Effector memory CD8-positive, alpha-beta T cell (primary cell): ENCODE measurements around the gene GBGT1.
"Not testable (repeated sequence)": the region's sequence is repeated elsewhere in the genome, so short reads cannot be mapped to it uniquely, and the experiment has no call there.

Source experiments
- ATAC-seq: fragments of 150-1000 bp; cut with Tn5 transposase; replicated peaks from 2 replicates; pipeline ENCODE4 v1.10.0; 2021; ENCODE audit warnings: mild to moderate bottlenecking, moderate library complexity
- DNase-seq, 3 experiments: peaks; one replicate each; pipeline ENCODE4 v3.0.0; 2021
- H3K27ac Mint-ChIP-seq, 2 donors: one replicate each; pipeline ENCODE4 v1.8.0; 2022; ENCODE audit warnings: mild to moderate bottlenecking in 2 of 2, mixed read lengths in 2 of 2, moderate library complexity in 2 of 2
- H3K27me3 Mint-ChIP-seq, 2 donors: one replicate each; pipeline ENCODE4 v1.8.0; 2022; ENCODE audit warnings: mixed read lengths in 2 of 2
- H3K36me3 Mint-ChIP-seq: one replicate; pipeline ENCODE4 v1.8.0; 2022; ENCODE audit warnings: mild to moderate bottlenecking, moderate library complexity, mixed read lengths; ENCODE audit not compliant: insufficient read depth
- H3K4me1 Mint-ChIP-seq, 2 donors: one replicate each; pipeline ENCODE4 v1.8.0; 2022; ENCODE audit warnings: low read depth in 2 of 2, mixed read lengths in 2 of 2
- H3K4me3 Mint-ChIP-seq, 2 donors: one replicate each; pipeline ENCODE4 v1.8.0; 2022; ENCODE audit warnings: mild to moderate bottlenecking in 2 of 2, mixed read lengths in 2 of 2, moderate library complexity in 2 of 2
- H3K9me3 Mint-ChIP-seq, 2 donors: one replicate each; pipeline ENCODE4 v1.8.0; 2022; ENCODE audit warnings: mixed read lengths in 2 of 2
- total RNA-seq, 9 experiments: gene quantifications; one replicate each; lab custom pipeline; 2026; lab: John Stamatoyannopoulos, UW

Gene GBGT1
- 0 to 6.8 (median 0.96) reads per million in 9 experiments for total RNA-seq

- peak; percentile 58 for ATAC-seq
- Mint-ChIP-seq H3K27me3 (peaks cover 0 to 7% of the 10 kb centered on the region in 2 donors), H3K27ac (peak within 1 kb of the TSS in 1 of 2 donors; percentile 73), H3K9me3 (no peaks in the 10 kb centered on the region), H3K4me1 (peaks cover 0 to 7% of the 10 kb centered on the region in 2 donors), H3K4me3 (peak within 1 kb of the TSS; percentile 72 to 76), H3K36me3 (peaks cover 6% of the 10 kb centered on the region)
- DNase-seq: no peak
Observed at GRCh38 chr9:133163504-133164172, at the start of gene GBGT1. TSS of gene GBGT1 (minus strand) at chr9:133163914. CDS start at chr9:133162412, 1,502 bp downstream.

- no peak overlapping the region for H3K4me3 Mint-ChIP-seq
- H3K27ac Mint-ChIP-seq: no peak overlapping the region
- no peaks in the 10 kb centered on the region for H3K9me3 Mint-ChIP-seq
- peaks cover 2% of the 10 kb centered on the region for H3K36me3 Mint-ChIP-seq
- peaks cover 47 to 76% of the 10 kb centered on the region in 2 donors for H3K27me3 Mint-ChIP-seq
- DNase-seq (no peak), ATAC-seq (no peak)
- no peaks in the 10 kb centered on the region for H3K4me1 Mint-ChIP-seq
Observed at GRCh38 chr9:133210609-133211008, 46.9 kb upstream of the GBGT1 start.

GRCh38 chr9:133210202-133210532 is 46.5 kb upstream of the GBGT1 start:
- DNase-seq (no peak), ATAC-seq (no peak)
- no peak overlapping the region for H3K4me3 Mint-ChIP-seq
- no peaks in the 10 kb centered on the region for H3K4me1 Mint-ChIP-seq
- peaks cover 43 to 76% of the 10 kb centered on the region in 2 donors for H3K27me3 Mint-ChIP-seq
- H3K9me3 Mint-ChIP-seq: no peaks in the 10 kb centered on the region
- H3K27ac Mint-ChIP-seq: no peak overlapping the region
- H3K36me3 Mint-ChIP-seq: peaks cover 2% of the 10 kb centered on the region

- H3K4me3 Mint-ChIP-seq, H3K36me3 Mint-ChIP-seq, ATAC-seq, H3K9me3 Mint-ChIP-seq, H3K27ac Mint-ChIP-seq, H3K4me1 Mint-ChIP-seq, DNase-seq: not testable (repeated sequence)
- peaks cover 38 to 76% of the 10 kb centered on the region in 2 donors for H3K27me3 Mint-ChIP-seq
Observed at GRCh38 chr9:133209327-133210201, 45.9 kb upstream of the GBGT1 start.

- not testable (repeated sequence) for H3K27ac Mint-ChIP-seq, H3K4me3 Mint-ChIP-seq, H3K9me3 Mint-ChIP-seq, ATAC-seq, DNase-seq, H3K36me3 Mint-ChIP-seq, H3K4me1 Mint-ChIP-seq
- H3K27me3 Mint-ChIP-seq: peaks cover 31 to 76% of the 10 kb centered on the region in 2 donors
Observed at GRCh38 chr9:133208880-133209300, 45.2 kb upstream of the GBGT1 start, which contains the start of gene OBP2B. TSS of gene OBP2B (minus strand) at chr9:133209250. CDS start at chr9:133209199, 51 bp downstream.

- peaks cover 28 to 80% of the 10 kb centered on the region in 2 donors for H3K27me3 Mint-ChIP-seq
- H3K4me1 Mint-ChIP-seq, H3K9me3 Mint-ChIP-seq, H3K36me3 Mint-ChIP-seq, H3K4me3 Mint-ChIP-seq, DNase-seq, H3K27ac Mint-ChIP-seq, ATAC-seq: not testable (repeated sequence)
Observed at GRCh38 chr9:133208171-133208879, 44.6 kb upstream of the GBGT1 start.

GRCh38 chr9:133207540-133208170 is 43.9 kb upstream of the GBGT1 start:
- Mint-ChIP-seq H3K9me3 (no peaks in the 10 kb centered on the region), H3K27ac (no peak overlapping the region), H3K27me3 (peaks cover 23 to 86% of the 10 kb centered on the region in 2 donors), H3K4me3 (no peak overlapping the region), H3K36me3 (peaks cover 2% of the 10 kb centered on the region), H3K4me1 (no peaks in the 10 kb centered on the region)
- ATAC-seq (no peak), DNase-seq (no peak)

GRCh38 chr9:133207021-133207531 is 43.4 kb upstream of the GBGT1 start:
- Mint-ChIP-seq H3K4me1 (no peaks in the 10 kb centered on the region), H3K4me3 (no peak overlapping the region), H3K27me3 (peaks cover 23 to 86% of the 10 kb centered on the region in 2 donors), H3K36me3 (peaks cover 2% of the 10 kb centered on the region), H3K9me3 (no peaks in the 10 kb centered on the region), H3K27ac (no peak overlapping the region)
- no peak for DNase-seq
- ATAC-seq: no peak

GRCh38 chr9:133205996-133206931 is 42.5 kb upstream of the GBGT1 start:
- Mint-ChIP-seq H3K27me3 (peaks cover 23 to 78% of the 10 kb centered on the region in 2 donors), H3K27ac (no peak overlapping the region), H3K4me1 (no peaks in the 10 kb centered on the region), H3K36me3 (peaks cover 2% of the 10 kb centered on the region), H3K9me3 (no peaks in the 10 kb centered on the region), H3K4me3 (no peak overlapping the region)
- ATAC-seq (no peak), DNase-seq (no peak)

- not testable (repeated sequence) for ATAC-seq, DNase-seq
- H3K27me3 Mint-ChIP-seq: peaks cover 18 to 75% of the 10 kb centered on the region in 2 donors
Observed at GRCh38 chr9:133205481-133205887, 41.8 kb upstream of the GBGT1 start.

GRCh38 chr9:133204993-133205336 is 41.3 kb upstream of the GBGT1 start:
- peaks cover 13 to 72% of the 10 kb centered on the region in 2 donors for H3K27me3 Mint-ChIP-seq
- H3K4me3 Mint-ChIP-seq: no peak overlapping the region
- DNase-seq: no peak
- no peaks in the 10 kb centered on the region for H3K36me3 Mint-ChIP-seq
- H3K4me1 Mint-ChIP-seq: no peaks in the 10 kb centered on the region
- no peak overlapping the region for H3K27ac Mint-ChIP-seq
- H3K9me3 Mint-ChIP-seq: no peaks in the 10 kb centered on the region
- ATAC-seq: no peak

More at GRCh38 chr9:133205481-133205887, 41.8 kb upstream of the GBGT1 start:
- H3K9me3 Mint-ChIP-seq, H3K4me3 Mint-ChIP-seq, H3K36me3 Mint-ChIP-seq, H3K27ac Mint-ChIP-seq, H3K4me1 Mint-ChIP-seq: not testable (repeated sequence)

- ATAC-seq (no peak), DNase-seq (no peak)
- no peaks in the 10 kb centered on the region for H3K4me1 Mint-ChIP-seq
- no peaks in the 10 kb centered on the region for H3K36me3 Mint-ChIP-seq
- H3K4me3 Mint-ChIP-seq: no peak overlapping the region
- H3K9me3 Mint-ChIP-seq: no peaks in the 10 kb centered on the region
- peaks cover 9 to 70% of the 10 kb centered on the region in 2 donors for H3K27me3 Mint-ChIP-seq
- no peak overlapping the region for H3K27ac Mint-ChIP-seq
Observed at GRCh38 chr9:133204335-133204992, 40.8 kb upstream of the GBGT1 start.
